Stomach (tissue), 9 donors: ENCODE measurements around the gene PLA2G1B. TPM values are rescaled to one million over a fixed set of nuclear protein-coding genes. Genes with fewer than 3 reads are reported as not detected.

Experiments used
- DNase-seq, 2 donors: peaks; one replicate each; pipeline versions ENCODE4 v3.0.0 to v3.0.0-alpha.2; 2013 to 2019
- H3K27ac ChIP-seq, 5 donors: fragments of 200-600 bp in 4 of 5; sonication (generic) in 4 of 5; one replicate each; pipeline ENCODE4 v1.5.1; 2013 to 2019; ENCODE audit warnings: mild to moderate bottlenecking in 1 of 5, moderate library complexity in 1 of 5
- H3K27me3 ChIP-seq, 3 donors: fragments of 200-600 bp; sonication (generic); one replicate each; pipeline ENCODE4 v1.5.1; 2017 to 2019; ENCODE audit warnings: mixed run types in 1 of 3
- H3K36me3 ChIP-seq, 4 donors: fragments of 200-600 bp; sonication (generic); 1 replicate in 3 of 4; 2 replicates in 1 of 4; pipeline ENCODE4 v1.5.1; 2016 to 2019
- H3K4me1 ChIP-seq, 4 donors: fragments of 200-600 bp; sonication (generic); one replicate each; pipeline ENCODE4 v1.5.1; 2016 to 2019
- H3K4me3 ChIP-seq, 4 donors: fragments of 200-600 bp; sonication (generic) in 3 of 4; one replicate each; pipeline ENCODE4 v1.5.1; 2016 to 2019; ENCODE audit warnings: mild to moderate bottlenecking in 1 of 4
- H3K9me3 ChIP-seq, 4 donors: fragments of 200-600 bp; sonication (generic); one replicate each; pipeline ENCODE4 v1.5.1; 2016 to 2019
- CTCF ChIP-seq, 7 experiments: fragments of 450-650 bp in 4 of 7; fragments of 200-600 bp in 3 of 7; sonication (generic) in 3 of 7; IDR thresholded peaks; one replicate each; pipeline ENCODE4 v1.5.1; 2016 to 2019; ENCODE audit warnings: antibody characterized with exemption in 7 of 7, control low read depth in 2 of 7, mild to moderate bottlenecking in 1 of 7
- EP300 ChIP-seq: sonication (generic); formaldehyde crosslinking; IDR thresholded peaks from one replicate; pipeline ENCODE4 v1.6.1; 2017; ENCODE audit warnings: antibody characterized with exemption
- POLR2A ChIP-seq, 4 donors: fragments of 450-650 bp; IDR thresholded peaks; one replicate each; pipeline ENCODE4 v1.6.1; 2016; ENCODE audit warnings: antibody characterized with exemption in 4 of 4, control low read depth in 2 of 4, mild to moderate bottlenecking in 1 of 4, moderate library complexity in 1 of 4
- POLR2AphosphoS5 ChIP-seq, 3 donors: sonication (generic); formaldehyde crosslinking; IDR thresholded peaks; one replicate each; pipeline ENCODE4 v1.6.1; 2016; ENCODE audit warnings: antibody characterized with exemption in 3 of 3
- WGBS, 5 donors: extraction: QIAGEN DNeasy Blood & Tissue Kit in 3 of 5; methylation state at CpG; one replicate each; pipeline versions ENCODE4 v1.1.5 to v1.1.7; 2013 to 2018; 5-methylcytosine and 5-hydroxymethylcytosine counted together
- intact Hi-C: fragments of 100-400 bp; cut with DNase I; formaldehyde crosslinking; loops from one replicate; pipeline ENCODE4 v1.15.1; 2023; ENCODE audit warnings: low total_unique reads
- polyA plus RNA-seq, 3 donors: library from polyadenylated mRNA; stranded (reverse); fragments of 200-250 nt; gene quantifications; one replicate each; pipeline ENCODE4 v1.2.3, GENCODE V29; 2013
- total RNA-seq, 5 donors: library from RNA; depleted of rRNA; stranded (reverse); fragments of >200 nt; gene quantifications; one replicate each; pipeline versions ENCODE4 v1.1.0 to v1.2.3, GENCODE V29; 2014 to 2016
- donor health status: healthy with polysubstance abuse.
- donor health status: Bipolar disorder and iron deficiency.
- donor health status: healthy.

Gene PLA2G1B
- total and polyA plus RNA-seq, 8 donors: 7.0 to 18.5 (median 10.2) TPM; not detected in 5

GRCh38 chr12:120314220-120314619 lies 13.4 kb downstream of the PLA2G1B start:
- no peaks in the 10 kb centered on the region for H3K9me3 ChIP-seq
- 55 to 69% (median 63%) methylated on average over 5 of the region's 5 CpGs for WGBS, 5 donors
- intact Hi-C loops: no loop called here
- peaks cover 0 to 24% (median 14%) of the 10 kb centered on the region in 4 donors for H3K4me1 ChIP-seq
- no peak for DNase-seq
- H3K36me3 ChIP-seq: no peaks in the 10 kb centered on the region
- TF ChIP-seq CTCF (IDR thresholded peaks at IDR 0.05) (no peak), POLR2AphosphoS5 (IDR thresholded peaks at IDR 0.05) (no peak)
- no peak overlapping the region for H3K4me3 ChIP-seq
- no peaks in the 10 kb centered on the region for H3K27me3 ChIP-seq
- H3K27ac ChIP-seq: no peak overlapping the region

- peaks cover 7 to 19% (median 13%) of the 10 kb centered on the region in 4 donors for H3K4me1 ChIP-seq
- DNase-seq: peak; percentile 92 to 98
- H3K36me3 ChIP-seq: no peaks in the 10 kb centered on the region
- H3K27me3 ChIP-seq: no peaks in the 10 kb centered on the region
- intact Hi-C loops: no loop called here
- H3K9me3 ChIP-seq: no peaks in the 10 kb centered on the region
- peak within 1 kb of the TSS; percentile 71 to 86 (median 83) for H3K27ac ChIP-seq
- TF ChIP-seq POLR2AphosphoS5 (IDR thresholded peaks at IDR 0.05) (peak; percentile 45 to 85 (median 79)), CTCF (IDR thresholded peaks at IDR 0.05) (peak in 5 of 7 experiments; percentile 47 to 86 (median 66)), POLR2A (IDR thresholded peaks at IDR 0.05) (no peak), EP300 (no peak)
- H3K4me3 ChIP-seq: peak within 1 kb of the TSS; percentile 61 to 79 (median 64)
- WGBS, 5 donors: 8 to 9% (median 9%) methylated on average over 31 of the region's 31 CpGs
These were observed 25.4 kb downstream of the PLA2G1B start, which contains the start of gene SIRT4 for GRCh38 chr12:120301962-120302815. SIRT4 (plus strand) TSS chr12:120302321; CDS start chr12:120303562, 1,241 bp downstream.

- H3K36me3 ChIP-seq: no peaks in the 10 kb centered on the region
- intact Hi-C loops: no loop called here
- peak in 2 of 4 donors; percentile 57 to 89 for TF ChIP-seq POLR2A (IDR thresholded peaks at IDR 0.05)
- TF ChIP-seq POLR2AphosphoS5 (IDR thresholded peaks at IDR 0.05): peak; percentile 7 to 98 (median 92)
- no peak for TF ChIP-seq CTCF (IDR thresholded peaks at IDR 0.05)
- TF ChIP-seq EP300: no peak
- peak; percentile 78 to 92 for DNase-seq
- 0 to 1% (median 1%) methylated on average over 29 of the region's 29 CpGs for WGBS, 5 donors
- H3K4me3 ChIP-seq: peak within 1 kb of the TSS; percentile 47 to 60 (median 53)
- no peaks in the 10 kb centered on the region for H3K9me3 ChIP-seq
- H3K4me1 ChIP-seq: peaks cover 0 to 24% (median 7%) of the 10 kb centered on the region in 4 donors
- no peaks in the 10 kb centered on the region for H3K27me3 ChIP-seq
- peak within 1 kb of the TSS; percentile 96 to 98 (median 97) for H3K27ac ChIP-seq
These were observed 34.7 kb downstream of the PLA2G1B start, which contains the start of gene RNU4-1 for GRCh38 chr12:120292661-120293531. RNU4-1 (minus strand) TSS chr12:120293237.

- Histone ChIP-seq H3K36me3 (no peaks in the 10 kb centered on the region), H3K4me3 (peak overlapping the region; percentile 47 to 60 (median 53)), H3K9me3 (no peaks in the 10 kb centered on the region), H3K27me3 (no peaks in the 10 kb centered on the region), H3K4me1 (peaks cover 0 to 24% (median 7%) of the 10 kb centered on the region in 4 donors), H3K27ac (peak overlapping the region; percentile 96 to 98 (median 97))
- peak in 1 of 2 donors; percentile 29 for DNase-seq
- 0 to 1% (median 0%) methylated on average over 17 of the region's 17 CpGs for WGBS, 5 donors
- intact Hi-C loops: no loop called here
- TF ChIP-seq EP300 (no peak), POLR2AphosphoS5 (IDR thresholded peaks at IDR 0.05) (no peak), POLR2A (IDR thresholded peaks at IDR 0.05) (no peak)
These were observed 35.2 kb downstream of the PLA2G1B start for GRCh38 chr12:120292411-120292660.
